ENCODE data around the gene TPRX1. TPM values are rescaled to one million over a fixed set of nuclear protein-coding genes. Genes with fewer than 3 reads are reported as not detected.
"Not testable (repeated sequence)": the region's sequence is repeated elsewhere in the genome, so short reads cannot be mapped to it uniquely, and the experiment has no call there.

TPRX1 gene
- polyA plus RNA-seq, 3 donors = not detected

GRCh38 chr19:47787307-47787706 is 17.0 kb downstream of the TPRX1 start:
- WGBS (ENCODE audit: insufficient coverage) = 98% methylated on average over 7 of the region's 10 CpGs

DNA sequence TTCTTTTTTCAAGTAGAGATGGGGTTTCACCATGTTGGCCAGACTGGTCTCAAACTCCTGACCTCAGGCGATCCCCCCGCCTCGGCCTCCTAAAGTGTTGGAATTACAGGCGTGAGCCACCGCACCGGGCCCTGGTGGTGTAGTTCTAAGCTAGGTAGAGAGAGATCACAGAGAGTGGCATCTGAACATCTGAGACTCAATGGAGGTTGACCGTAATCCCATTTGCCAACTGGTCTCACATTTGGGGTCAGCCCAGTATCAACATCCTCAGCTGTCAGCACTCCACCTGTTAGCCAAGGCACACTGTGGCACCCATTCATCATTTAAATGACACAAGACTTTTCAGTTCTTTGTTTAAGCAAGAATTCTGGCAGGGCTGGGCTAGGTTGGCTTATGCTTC is 17.8 kb downstream of the TPRX1 start:
- Mint-ChIP-seq H3K27me3 (ENCODE audit: low read depth in 3 of 3) (peaks cover 2 to 7% (median 3%) of the 10 kb centered on the region in 3 donors), H3K4me1 (peaks cover 1% of the 10 kb centered on the region), H3K4me3 (no peak overlapping the region), H3K27ac (no peak overlapping the region), H3K9me3 (peaks cover 0 to 4% (median 0%) of the 10 kb centered on the region in 7 donors), H3K36me3 (peaks cover 34 to 49% of the 10 kb centered on the region in 2 donors)
- no peaks in the 10 kb centered on the region for H3K27me3 ChIP-seq (ENCODE audit: control insufficient read depth in 2 of 2, insufficient read depth in 2 of 2, low read length in 2 of 2)
- intact Hi-C loops (cut with micrococcal nuclease) = loop anchor here in 1 of 2 donors (5.0 kb wide), 1 partner anchor 74 kb away; the partner anchor contains the start of gene EHD2
- H3K27ac ChIP-seq (ENCODE audit: low read depth in 1 of 2, low read length in 2 of 2) = no peak overlapping the region
- no peaks in the 10 kb centered on the region for H3K9me3 ChIP-seq (replicated peaks in 1 of 2; ENCODE audit: control insufficient read depth in 1 of 2, insufficient read depth in 1 of 2, low read length in 2 of 2)
- DNase-seq = no peak
- H3K36me3 ChIP-seq (replicated peaks in 1 of 2; ENCODE audit: control insufficient read depth in 1 of 2, insufficient read depth in 2 of 2, low read length in 2 of 2) = peaks cover 19 to 39% of the 10 kb centered on the region in 2 donors
- H3K4me1 ChIP-seq (ENCODE audit: control insufficient read depth in 1 of 2, insufficient read depth in 2 of 2, low read length in 2 of 2) = no peaks in the 10 kb centered on the region
- WGBS (ENCODE audit: insufficient coverage) = 100% methylated on average over 1 of the region's 7 CpGs
- no peak overlapping the region for H3K4me2 ChIP-seq (replicated peaks; ENCODE audit: extremely low read depth, low read length, poor library complexity, severe bottlenecking)
- no peak overlapping the region for H3K9ac ChIP-seq (ENCODE audit: insufficient read depth, low read length, poor library complexity, severe bottlenecking)
- H3K79me2 ChIP-seq (ENCODE audit: insufficient read depth, low read length) = no peaks in the 10 kb centered on the region
- H3K4me3 ChIP-seq (replicated peaks in 1 of 3; ENCODE audit: low read depth in 2 of 3, low read length in 3 of 3) = no peak overlapping the region
- TF ChIP-seq, protein P1, sequence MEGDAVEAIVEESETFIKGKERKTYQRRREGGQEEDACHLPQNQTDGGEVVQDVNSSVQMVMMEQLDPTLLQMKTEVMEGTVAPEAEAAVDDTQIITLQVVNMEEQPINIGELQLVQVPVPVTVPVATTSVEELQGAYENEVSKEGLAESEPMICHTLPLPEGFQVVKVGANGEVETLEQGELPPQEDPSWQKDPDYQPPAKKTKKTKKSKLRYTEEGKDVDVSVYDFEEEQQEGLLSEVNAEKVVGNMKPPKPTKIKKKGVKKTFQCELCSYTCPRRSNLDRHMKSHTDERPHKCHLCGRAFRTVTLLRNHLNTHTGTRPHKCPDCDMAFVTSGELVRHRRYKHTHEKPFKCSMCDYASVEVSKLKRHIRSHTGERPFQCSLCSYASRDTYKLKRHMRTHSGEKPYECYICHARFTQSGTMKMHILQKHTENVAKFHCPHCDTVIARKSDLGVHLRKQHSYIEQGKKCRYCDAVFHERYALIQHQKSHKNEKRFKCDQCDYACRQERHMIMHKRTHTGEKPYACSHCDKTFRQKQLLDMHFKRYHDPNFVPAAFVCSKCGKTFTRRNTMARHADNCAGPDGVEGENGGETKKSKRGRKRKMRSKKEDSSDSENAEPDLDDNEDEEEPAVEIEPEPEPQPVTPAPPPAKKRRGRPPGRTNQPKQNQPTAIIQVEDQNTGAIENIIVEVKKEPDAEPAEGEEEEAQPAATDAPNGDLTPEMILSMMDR (IDR thresholded peaks at IDR 0.05) = no peak
- no peaks in the 10 kb centered on the region for H4K20me1 ChIP-seq (ENCODE audit: insufficient read depth, low read length)
- H2AFZ ChIP-seq (ENCODE audit: insufficient read depth, low read depth, low read length, poor library complexity, severe bottlenecking) = no peak overlapping the region

More at GRCh38 chr19:47787307-47787706, 17.0 kb downstream of the TPRX1 start:
- H3K27ac Mint-ChIP-seq; H3K79me2 ChIP-seq (ENCODE audit: insufficient read depth, low read length); H3K9ac ChIP-seq (ENCODE audit: insufficient read depth, low read length, poor library complexity, severe bottlenecking); H3K27me3 Mint-ChIP-seq (ENCODE audit: low read depth in 3 of 3); H3K4me1 ChIP-seq (ENCODE audit: control insufficient read depth in 1 of 2, insufficient read depth in 2 of 2, low read length in 2 of 2); H3K9me3 Mint-ChIP-seq; H3K27me3 ChIP-seq (ENCODE audit: control insufficient read depth in 2 of 2, insufficient read depth in 2 of 2, low read length in 2 of 2); H3K4me3 Mint-ChIP-seq; H3K4me2 ChIP-seq (replicated peaks; ENCODE audit: extremely low read depth, low read length, poor library complexity, severe bottlenecking); H4K20me1 ChIP-seq (ENCODE audit: insufficient read depth, low read length); H3K27ac ChIP-seq (ENCODE audit: low read depth in 1 of 2, low read length in 2 of 2); H2AFZ ChIP-seq (ENCODE audit: insufficient read depth, low read depth, low read length, poor library complexity, severe bottlenecking); H3K4me1 Mint-ChIP-seq; H3K4me3 ChIP-seq (replicated peaks in 1 of 3; ENCODE audit: low read depth in 2 of 3, low read length in 3 of 3); DNase-seq; H3K9me3 ChIP-seq (replicated peaks in 1 of 2; ENCODE audit: control insufficient read depth in 1 of 2, insufficient read depth in 1 of 2, low read length in 2 of 2): not testable (repeated sequence)
- intact Hi-C loops (cut with micrococcal nuclease) = loop anchor here in 1 of 2 donors (5.0 kb wide), 1 partner anchor 75 kb away; the partner anchor contains the start of gene EHD2
- H3K36me3 ChIP-seq (replicated peaks in 1 of 2; ENCODE audit: control insufficient read depth in 1 of 2, insufficient read depth in 2 of 2, low read length in 2 of 2) = peaks cover 12 to 31% of the 10 kb centered on the region in 2 donors
- H3K36me3 Mint-ChIP-seq = peaks cover 27 to 42% of the 10 kb centered on the region in 2 donors
